SK-N-SH (cell line): Measurements from ENCODE around the gene SIM2. TPM values are rescaled to one million over a fixed set of nuclear protein-coding genes. Genes with fewer than 3 reads are reported as not detected.
A peak's percentile ranks its signal among the peaks of the same experiment; 100 is the strongest.

Experiments used
- CTCF ChIA-PET: fragments of 300-600, 350-600 bp; formaldehyde crosslinking; extraction: SDS; loops from one replicate; lab custom pipeline; 2021; lab: Yijun Ruan, JAX
- POLR2A ChIA-PET: fragments of 350-600 bp; sonication (Branson Sonifier 250); formaldehyde crosslinking; extraction: SDS; loops from one replicate; lab custom pipeline; 2020; ENCODE audit warnings: antibody characterized with exemption, inconsistent platforms; lab: Yijun Ruan, JAX
- DNase-seq: peaks from one replicate; pipeline ENCODE4 v3.0.0; 2012
- H2AFZ ChIP-seq: fragments of 200-600 bp; sonication (generic); 2 replicates; pipeline ENCODE4 v1.8.1; 2016; ENCODE audit warnings: antibody characterized with exemption, mild to moderate bottlenecking, low read depth
- H3F3A ChIP-seq: fragments of 200-600 bp; sonication (generic); replicated peaks from 2 replicates; pipeline ENCODE3; 2016; ENCODE audit warnings: antibody characterized with exemption, mild to moderate bottlenecking; ENCODE audit not compliant: insufficient read depth
- H3K27ac ChIP-seq, 2 experiments: fragments of 200-500 bp in 1 of 2; fragments of 200-600 bp in 1 of 2; sonication (Bioruptor generic) in 1 of 2; sonication (generic), shearing (Covaris generic) in 1 of 2; 2 replicates each; pipeline versions ENCODE4 v1.5.1 to v1.6.1; 2014 to 2016; ENCODE audit warnings: low read depth in 2 of 2, inconsistent platforms in 1 of 2, low read length in 1 of 2, mild to moderate bottlenecking in 1 of 2, mixed read lengths in 1 of 2
- H3K27me3 ChIP-seq: fragments of 200-600 bp; sonication (generic), shearing (Covaris generic); 2 replicates; pipeline ENCODE4 v1.6.1; 2016; ENCODE audit warnings: mixed run types; ENCODE audit not compliant: insufficient read depth
- H3K36me3 ChIP-seq, 2 experiments: fragments of 200-500 bp in 1 of 2; fragments of 200-600 bp in 1 of 2; sonication (Bioruptor generic) in 1 of 2; sonication (generic) in 1 of 2; replicated peaks in 1 of 2; 2 replicates each; pipeline versions ENCODE3 to v1.5.1; 2014 to 2016; ENCODE audit warnings: low read length in 1 of 2, mild to moderate bottlenecking in 1 of 2; ENCODE audit not compliant: insufficient read depth in 2 of 2, control insufficient read depth in 1 of 2
- H3K4me1 ChIP-seq, 2 experiments: fragments of 200-500 bp in 1 of 2; fragments of 200-600 bp in 1 of 2; sonication (Bioruptor generic) in 1 of 2; sonication (generic), shearing (Covaris generic) in 1 of 2; 2 replicates each; pipeline versions ENCODE4 v1.5.1 to v1.6.1; 2014 to 2016; ENCODE audit warnings: low read depth in 1 of 2, low read length in 1 of 2, mixed run types in 1 of 2; ENCODE audit not compliant: insufficient read depth in 2 of 2, control insufficient read depth in 1 of 2
- H3K4me2 ChIP-seq: fragments of 200-600 bp; sonication (generic), shearing (Covaris generic); 2 replicates; pipeline ENCODE4 v1.6.1; 2017; ENCODE audit warnings: mixed run types
- H3K4me3 ChIP-seq, 2 experiments: fragments of 200-500 bp in 1 of 2; fragments of 200-600 bp in 1 of 2; sonication (Bioruptor generic) in 1 of 2; sonication (generic), shearing (Covaris generic) in 1 of 2; 2 replicates each; pipeline versions ENCODE4 v1.5.1 to v1.8.1; 2014 to 2016; ENCODE audit warnings: low read depth in 2 of 2, inconsistent platforms in 1 of 2, low read length in 1 of 2, mild to moderate bottlenecking in 1 of 2, mixed read lengths in 1 of 2, moderate library complexity in 1 of 2
- H3K79me2 ChIP-seq: fragments of 200-600 bp; sonication (generic); 2 replicates; pipeline ENCODE4 v1.8.1; 2017; ENCODE audit warnings: mild to moderate bottlenecking; ENCODE audit not compliant: insufficient read depth
- H3K9ac ChIP-seq: fragments of 200-600 bp; sonication (generic); 2 replicates; pipeline ENCODE4 v1.6.1; 2017; ENCODE audit warnings: mixed run types
- H3K9me2 ChIP-seq: fragments of 200-600 bp; sonication (generic); 2 replicates; pipeline ENCODE4 v1.6.1; 2017; ENCODE audit warnings: mixed run types
- H3K9me3 ChIP-seq: fragments of 200-600 bp; sonication (generic); 2 replicates; pipeline ENCODE4 v1.6.1; 2017; ENCODE audit warnings: mixed run types, mild to moderate bottlenecking, moderate library complexity
- H4K20me1 ChIP-seq: fragments of 200-600 bp; sonication (generic); 2 replicates; pipeline ENCODE4 v1.6.1; 2017; ENCODE audit warnings: mild to moderate bottlenecking, mixed run types; ENCODE audit not compliant: insufficient read depth
- CHD2 ChIP-seq: fragments of 150-350 bp; IDR thresholded peaks from 2 replicates; pipeline ENCODE4 v1.6.1; 2018; ENCODE audit warnings: low read length; ENCODE audit not compliant: partially characterized antibody
- EP300 ChIP-seq, 2 experiments: IDR thresholded peaks; 2 replicates each; pipeline versions ENCODE4 v1.4.0 to v1.6.1; 2012; ENCODE audit warnings: borderline replicate concordance in 1 of 2, low read depth in 1 of 2, low read length in 1 of 2
- EZH2phosphoT487 ChIP-seq: fragments of 200-600 bp; sonication (generic); IDR thresholded peaks from 2 replicates; pipeline ENCODE4 v1.6.1; 2017; ENCODE audit warnings: low read depth, mixed run types, mild to moderate bottlenecking, antibody characterized with exemption, moderate library complexity, borderline replicate concordance
- FOXM1 ChIP-seq: IDR thresholded peaks from 2 replicates; pipeline ENCODE4 v1.4.0; 2012; ENCODE audit warnings: low read depth, mild to moderate bottlenecking
- JUND ChIP-seq: IDR thresholded peaks from 2 replicates; pipeline ENCODE4 v1.4.0; 2012
- RCOR1 ChIP-seq: fragments of 150-350 bp; IDR thresholded peaks from 2 replicates; pipeline ENCODE4 v1.6.1; 2017; ENCODE audit warnings: antibody characterized with exemption, low read length
- YY1 ChIP-seq: IDR thresholded peaks from 2 replicates; pipeline ENCODE4 v1.4.0; 2012; ENCODE audit warnings: low read depth, mild to moderate bottlenecking
- WGBS: methylation state at CpG from one replicate; pipeline ENCODE4 v1.1.6; 2017; ENCODE audit warnings: low lambda C conversion rate; 5-methylcytosine and 5-hydroxymethylcytosine counted together
- polyA plus RNA-seq, 3 experiments: library from polyadenylated mRNA; depleted of rRNA; stranded (reverse); fragments of >200 nt; gene quantifications; 2 replicates each; pipeline ENCODE4 v1.2.3, GENCODE V29; 2012
- TF ChIP-seq, protein P1 (sequence below): IDR thresholded peaks from 2 replicates; pipeline ENCODE4 v1.4.0; 2012; ENCODE audit warnings: low read depth

The SIM2 gene
- polyA plus RNA-seq, 1 of the 3 experiments (the other 2 are of a cell fraction): not detected

- 16% methylated on average over 31 of the region's 44 CpGs for WGBS
- H3K9me3 ChIP-seq: no peaks in the 10 kb centered on the region
- no peak for DNase-seq
- H4K20me1 ChIP-seq: peaks cover 10% of the 10 kb centered on the region; the same call in 1 of the 2 replicates
- TF ChIP-seq EZH2phosphoT487 (peak; percentile 85), EP300 (IDR thresholded peaks at IDR 0.05; ENCODE audit: borderline replicate concordance in 1 of 2, low read depth in 1 of 2, low read length in 1 of 2) (no peak)
- TF ChIP-seq, all 33 proteins: peak for 1
- ChIA-PET POLR2A (no interaction called here), CTCF (interaction anchor here (0.8 kb wide), 1 partner anchor 39 kb away, joined by 3 read pairs; no protein-coding TSS in a partner anchor)
- H3K4me3 ChIP-seq: no peak overlapping the region
- H3K36me3 ChIP-seq: no peaks in the 10 kb centered on the region
- no peak overlapping the region for H3K4me2 ChIP-seq
- H3F3A ChIP-seq: no peaks in the 10 kb centered on the region
- H3K9ac ChIP-seq: no peak overlapping the region
- H3K4me1 ChIP-seq: peaks cover 0 to 6% of the 10 kb centered on the region in 2 experiments; a peak in 2 of 4 replicates
- peaks cover 97% of the 10 kb centered on the region for H3K27me3 ChIP-seq
- no peak overlapping the region for H2AFZ ChIP-seq
- H3K27ac ChIP-seq: no peak overlapping the region
- H3K79me2 ChIP-seq: no peaks in the 10 kb centered on the region
- H3K9me2 ChIP-seq: no peaks in the 10 kb centered on the region
Observed at GRCh38 chr21:36708286-36709029, 9.5 kb downstream of the SIM2 start.

DNA sequence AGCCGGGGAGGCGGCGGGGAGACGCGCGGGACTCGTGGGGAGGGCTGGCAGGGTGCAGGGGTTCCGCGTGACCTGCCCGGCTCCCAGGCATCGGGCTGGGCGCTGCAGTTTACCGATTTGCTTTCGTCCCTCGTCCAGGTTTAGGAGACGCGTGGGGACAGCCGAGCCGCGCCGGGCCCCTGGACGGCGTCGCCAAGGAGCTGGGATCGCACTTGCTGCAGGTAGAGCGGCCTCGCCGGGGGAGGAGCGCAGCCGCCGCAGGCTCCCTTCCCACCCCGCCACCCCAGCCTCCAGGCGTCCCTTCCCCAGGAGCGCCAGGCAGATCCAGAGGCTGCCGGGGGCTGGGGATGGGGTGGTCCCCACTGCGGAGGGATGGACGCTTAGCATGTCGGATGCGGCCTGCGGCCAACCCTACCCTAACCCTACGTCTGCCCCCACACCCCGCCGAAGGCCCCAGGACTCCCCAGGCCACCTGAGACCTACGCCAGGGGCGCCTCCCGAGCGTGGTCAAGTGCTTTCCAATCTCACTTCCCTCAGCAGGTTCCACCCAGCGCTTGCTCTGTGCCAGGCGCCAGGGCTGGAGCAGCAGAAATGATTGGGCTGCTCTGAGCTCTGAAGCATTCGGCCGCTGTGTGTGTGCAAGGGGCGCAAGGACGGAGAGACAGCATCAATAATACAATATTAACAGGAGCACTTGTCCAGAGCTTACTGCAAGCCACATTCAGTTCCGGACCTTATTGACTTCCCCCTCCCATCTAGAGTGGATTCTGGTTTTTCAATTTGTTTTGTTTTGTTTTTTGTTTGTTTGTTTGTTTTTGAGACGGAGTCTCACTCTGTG is 10.3 kb downstream of the SIM2 start:
- Histone ChIP-seq H3K4me2 (no peak overlapping the region), H3K79me2 (no peaks in the 10 kb centered on the region), H3K4me3 (no peak overlapping the region), H3K4me1 (peaks cover 0 to 6% of the 10 kb centered on the region in 2 experiments; a peak in 2 of 4 replicates), H3K36me3 (no peaks in the 10 kb centered on the region), H3K27me3 (peaks cover 95% of the 10 kb centered on the region), H2AFZ (no peak overlapping the region), H3K9ac (no peak overlapping the region), H3K9me3 (no peaks in the 10 kb centered on the region), H3K9me2 (no peaks in the 10 kb centered on the region), H3K27ac (no peak overlapping the region), H4K20me1 (peaks cover 9% of the 10 kb centered on the region; the same call in 1 of the 2 replicates), H3F3A (no peaks in the 10 kb centered on the region)
- 22% methylated on average over 43 of the region's 55 CpGs for WGBS
- POLR2A ChIA-PET: no interaction called here
- DNase-seq: no peak
- no peak for TF ChIP-seq FOXM1
- TF ChIP-seq, protein P1, sequence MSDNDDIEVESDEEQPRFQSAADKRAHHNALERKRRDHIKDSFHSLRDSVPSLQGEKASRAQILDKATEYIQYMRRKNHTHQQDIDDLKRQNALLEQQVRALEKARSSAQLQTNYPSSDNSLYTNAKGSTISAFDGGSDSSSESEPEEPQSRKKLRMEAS: no peak
- TF ChIP-seq EZH2phosphoT487: peak; percentile 17; the same call in 1 of the 2 replicates
- CTCF ChIA-PET: interaction anchor here (1.0 to 1.1 kb wide), 2 partner anchors 9 to 204 kb away, joined by 3 read pairs; no protein-coding TSS in a partner anchor

- Histone ChIP-seq H3K27ac (no peak overlapping the region), H3F3A (no peaks in the 10 kb centered on the region), H3K36me3 (no peaks in the 10 kb centered on the region), H2AFZ (no peak overlapping the region), H3K4me1 (peaks cover 0 to 6% of the 10 kb centered on the region in 2 experiments; a peak in 2 of 4 replicates), H3K9me2 (no peaks in the 10 kb centered on the region), H3K4me2 (peak overlapping the region; percentile 42; the same call in 1 of the 2 replicates), H3K4me3 (peak overlapping the region in 1 of 2 experiments; percentile 6; a peak in 2 of 4 replicates), H4K20me1 (peaks cover 9% of the 10 kb centered on the region; the same call in 1 of the 2 replicates), H3K79me2 (no peaks in the 10 kb centered on the region), H3K27me3 (peaks cover 91% of the 10 kb centered on the region), H3K9me3 (no peaks in the 10 kb centered on the region), H3K9ac (no peak overlapping the region)
- ChIA-PET CTCF (interaction anchor here (1.0 to 1.9 kb wide), 6 partner anchors 10 to 204 kb away, joined by 3 to 6 read pairs (median 4); no protein-coding TSS in a partner anchor), POLR2A (no interaction called here)
- no peak for DNase-seq
- WGBS: 15% methylated on average over 28 of the region's 38 CpGs
- TF ChIP-seq CHD2: no peak
- no peak for TF ChIP-seq RCOR1
- TF ChIP-seq YY1: 0 out of 2 replicates have a peak, but pooled peaks have one; percentile 34
- no peak for TF ChIP-seq JUND
Observed at GRCh38 chr21:36709868-36710728, 11.2 kb downstream of the SIM2 start.
